Kidney epithelial cell (primary cell): ENCODE measurements around the gene MPC1. TPM values are rescaled to one million over a fixed set of nuclear protein-coding genes. Genes with fewer than 3 reads are reported as not detected.
A peak's percentile ranks its signal among the peaks of the same experiment; 100 is the strongest.

Experiments used
- DNase-seq: peaks from one replicate; pipeline ENCODE4 v3.0.0-alpha.2; 2010; ENCODE audit warnings: low read depth
- H3K27me3 ChIP-seq: 2 replicates; pipeline ENCODE4 v1.6.0; 2011; ENCODE audit warnings: low read length; ENCODE audit not compliant: control insufficient read depth, insufficient read depth
- H3K36me3 ChIP-seq: 2 replicates; pipeline ENCODE4 v1.5.1; 2011; ENCODE audit warnings: low read length; ENCODE audit not compliant: control insufficient read depth, insufficient read depth
- H3K4me3 ChIP-seq: 2 replicates; pipeline ENCODE4 v1.5.1; 2011; ENCODE audit warnings: low read depth, mild to moderate bottlenecking, control low read depth, low read length
- total RNA-seq: library from RNA; depleted of rRNA; stranded (reverse); fragments of >200 nt; gene quantifications from 2 replicates; pipeline ENCODE4 v1.2.3, GENCODE V29; 2015
- TF ChIP-seq, protein P1 (sequence below): IDR thresholded peaks from 2 replicates; pipeline ENCODE4 v1.5.1; 2011; ENCODE audit warnings: mild to moderate bottlenecking, moderate library complexity, low read length, control low read depth, inconsistent platforms; ENCODE audit not compliant: insufficient read depth, poor library complexity, severe bottlenecking

MPC1 gene
- total RNA-seq, 1 donor from 2014 or later = 20.3 TPM

- TF ChIP-seq, protein P1, sequence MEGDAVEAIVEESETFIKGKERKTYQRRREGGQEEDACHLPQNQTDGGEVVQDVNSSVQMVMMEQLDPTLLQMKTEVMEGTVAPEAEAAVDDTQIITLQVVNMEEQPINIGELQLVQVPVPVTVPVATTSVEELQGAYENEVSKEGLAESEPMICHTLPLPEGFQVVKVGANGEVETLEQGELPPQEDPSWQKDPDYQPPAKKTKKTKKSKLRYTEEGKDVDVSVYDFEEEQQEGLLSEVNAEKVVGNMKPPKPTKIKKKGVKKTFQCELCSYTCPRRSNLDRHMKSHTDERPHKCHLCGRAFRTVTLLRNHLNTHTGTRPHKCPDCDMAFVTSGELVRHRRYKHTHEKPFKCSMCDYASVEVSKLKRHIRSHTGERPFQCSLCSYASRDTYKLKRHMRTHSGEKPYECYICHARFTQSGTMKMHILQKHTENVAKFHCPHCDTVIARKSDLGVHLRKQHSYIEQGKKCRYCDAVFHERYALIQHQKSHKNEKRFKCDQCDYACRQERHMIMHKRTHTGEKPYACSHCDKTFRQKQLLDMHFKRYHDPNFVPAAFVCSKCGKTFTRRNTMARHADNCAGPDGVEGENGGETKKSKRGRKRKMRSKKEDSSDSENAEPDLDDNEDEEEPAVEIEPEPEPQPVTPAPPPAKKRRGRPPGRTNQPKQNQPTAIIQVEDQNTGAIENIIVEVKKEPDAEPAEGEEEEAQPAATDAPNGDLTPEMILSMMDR = peak; percentile 24
- H3K36me3 ChIP-seq = no peaks in the 10 kb centered on the region
- DNase-seq = no peak
- H3K4me3 ChIP-seq = no peak overlapping the region
- H3K27me3 ChIP-seq = no peaks in the 10 kb centered on the region
Observed at GRCh38 chr6:166330612-166331011, 52.1 kb downstream of the MPC1 start.

DNA sequence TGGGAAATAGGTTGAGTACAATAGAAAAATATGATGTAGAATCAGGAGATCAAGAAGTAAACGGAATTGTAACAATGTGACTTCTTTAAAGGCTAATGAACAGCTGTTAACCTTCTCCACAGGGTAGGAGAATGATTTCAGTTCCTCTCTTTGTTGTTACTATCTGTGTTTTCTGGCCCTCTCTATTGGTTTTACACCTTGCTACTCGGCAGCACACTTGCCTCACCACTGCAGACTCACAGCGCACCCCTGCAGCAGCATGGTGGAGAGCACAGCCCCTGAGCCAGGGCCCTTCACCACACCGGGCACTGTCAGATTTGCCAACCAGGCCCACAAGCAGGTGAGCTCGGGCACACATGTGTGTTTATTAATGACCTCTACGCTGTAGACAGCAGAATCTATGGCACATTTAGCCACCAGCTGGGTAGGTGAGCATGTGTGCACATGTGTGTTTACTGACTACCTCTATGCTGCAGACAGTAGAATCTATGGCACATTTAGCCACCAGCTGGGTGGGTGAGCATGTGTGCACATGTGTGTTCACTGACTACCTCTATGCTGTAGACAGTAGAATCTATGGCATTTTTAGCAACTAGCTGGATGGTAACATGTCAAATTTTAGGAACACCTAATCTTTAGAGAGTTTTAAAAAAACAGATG is 57.2 kb downstream of the MPC1 start:
- Histone ChIP-seq H3K36me3 (no peaks in the 10 kb centered on the region), H3K4me3 (no peak overlapping the region), H3K27me3 (no peaks in the 10 kb centered on the region)
- TF ChIP-seq, protein P1 = no peak
- DNase-seq = no peak

DNA sequence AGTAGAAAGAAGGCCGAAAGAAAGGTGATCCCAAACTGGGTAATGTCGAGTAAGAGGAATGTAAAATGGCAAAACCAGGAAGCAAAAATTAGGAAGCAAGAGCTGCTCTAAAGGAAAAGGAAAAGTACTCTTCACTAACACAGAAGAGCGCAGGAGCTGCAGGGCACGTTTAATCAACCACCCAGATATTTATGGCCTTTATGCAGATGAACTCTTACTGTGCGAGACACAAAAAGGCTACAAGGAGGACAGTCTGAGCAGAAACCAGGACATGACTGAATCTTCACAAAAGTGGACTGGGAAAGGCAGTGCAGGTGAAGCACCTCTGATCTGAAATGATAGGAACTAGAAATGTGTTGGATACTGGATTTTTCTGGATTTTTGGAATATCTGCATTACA is 59.3 kb downstream of the MPC1 start:
- Histone ChIP-seq H3K36me3 (no peaks in the 10 kb centered on the region), H3K4me3 (no peak overlapping the region), H3K27me3 (no peaks in the 10 kb centered on the region)
- TF ChIP-seq, protein P1 = no peak
- DNase-seq = no peak

GRCh38 chr6:166318649-166319600 is 63.8 kb downstream of the MPC1 start:
- H3K36me3 ChIP-seq = no peaks in the 10 kb centered on the region
- TF ChIP-seq, protein P1 = no peak
- H3K4me3 ChIP-seq = no peak overlapping the region
- H3K27me3 ChIP-seq = peaks cover 3% of the 10 kb centered on the region
- no peak for DNase-seq

GRCh38 chr6:166318227-166318626 is 64.5 kb downstream of the MPC1 start:
- Histone ChIP-seq H3K4me3 (no peak overlapping the region), H3K36me3 (no peaks in the 10 kb centered on the region), H3K27me3 (peaks cover 5% of the 10 kb centered on the region)
- TF ChIP-seq, protein P1 = no peak
- peak; percentile 82 for DNase-seq
